Ovary (tissue), 3 donors: Measurements from ENCODE around the gene SFXN1.

Source experiments
- CTCF ChIP-seq, 3 donors: fragments of 450-650 bp in 2 of 3; fragments of 200-600 bp in 1 of 3; IDR thresholded peaks; one replicate each; pipeline versions ENCODE4 v1.5.1 to v1.8.0; 2016 to 2022; ENCODE audit warnings: antibody characterized with exemption in 3 of 3, mild to moderate bottlenecking in 1 of 3
- POLR2A ChIP-seq: fragments of 450-650 bp; IDR thresholded peaks from one replicate; pipeline ENCODE4 v1.6.1; 2017; ENCODE audit warnings: antibody characterized with exemption, mild to moderate bottlenecking, moderate library complexity
- donor health status: DM: no; HTN: no; CAD: no.

DNA sequence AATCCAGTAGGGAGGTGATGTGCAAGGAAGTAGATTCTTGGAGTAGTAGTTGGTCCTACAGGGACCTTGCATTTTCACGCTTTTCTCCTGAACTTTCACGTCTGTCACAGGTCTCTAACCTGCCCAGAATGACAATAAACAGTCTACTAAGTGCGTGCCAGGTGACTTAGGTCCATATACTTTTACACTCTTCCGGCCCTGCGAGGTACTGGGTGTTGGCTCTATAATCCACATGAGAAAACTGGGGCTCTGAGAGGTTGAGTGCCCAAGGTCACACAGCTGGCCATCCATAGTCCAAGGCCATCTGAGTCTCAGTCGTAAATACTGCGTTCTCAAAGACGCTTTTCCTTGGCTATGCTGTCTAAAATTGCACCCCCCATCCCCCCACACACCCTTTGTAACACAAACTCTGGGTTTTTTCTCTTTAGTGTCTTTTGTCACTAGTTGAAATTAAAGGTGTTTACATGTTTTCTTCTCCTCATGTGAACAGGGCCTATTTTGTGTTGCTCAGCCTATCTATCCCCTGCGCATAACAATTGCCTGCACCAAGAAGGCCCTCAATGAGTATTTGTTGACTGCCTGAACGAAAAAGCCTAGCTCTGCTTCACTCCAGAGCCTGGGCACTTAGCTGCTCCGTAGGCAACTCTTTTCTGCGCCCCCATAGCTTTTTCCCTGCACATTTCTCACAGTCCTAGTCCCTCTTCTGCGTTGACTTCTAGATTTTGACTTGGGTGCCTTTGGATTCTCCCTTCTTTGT lies 943 bp downstream of the SFXN1 start:
- TF ChIP-seq CTCF (IDR thresholded peaks at IDR 0.05) (no peak), POLR2A (no peak)
